GM18505 (cell line): Measurements from ENCODE around the gene NUB1.

ENCODE experiments used
- ATAC-seq: cut with Tn5 transposase; IDR thresholded peaks from one replicate; pipeline ENCODE4 v1.9.1; 2021; ENCODE audit not compliant: unreplicated experiment
- POLR2A ChIP-seq: IDR thresholded peaks from 4 replicates; pipeline ENCODE4 v1.6.1; 2011; ENCODE audit warnings: borderline replicate concordance; ENCODE audit not compliant: insufficient read depth, insufficient read length; ENCODE audit errors: extremely low read depth

NUB1 gene

DNA sequence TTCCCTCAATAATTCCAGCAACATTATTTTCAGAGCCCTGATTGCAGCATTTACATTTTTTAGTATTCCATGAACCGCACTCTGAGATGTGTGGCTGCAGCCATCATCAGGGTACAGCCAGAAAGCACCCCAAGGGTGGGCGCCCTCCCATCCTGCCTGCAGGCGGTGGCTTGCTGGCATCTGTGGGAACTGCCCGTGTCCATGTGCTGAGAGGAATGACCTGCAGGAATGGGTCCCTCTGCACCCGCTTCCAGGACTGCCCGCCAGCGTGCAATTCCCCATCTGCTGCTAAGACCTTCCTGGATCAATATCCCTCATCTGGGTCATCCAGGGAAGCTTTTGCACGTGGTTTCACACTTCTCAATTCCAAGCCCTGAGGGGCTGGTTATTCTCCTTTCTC is 32.8 kb upstream of the NUB1 start:
- no peak for ATAC-seq
- no peak for TF ChIP-seq POLR2A

DNA sequence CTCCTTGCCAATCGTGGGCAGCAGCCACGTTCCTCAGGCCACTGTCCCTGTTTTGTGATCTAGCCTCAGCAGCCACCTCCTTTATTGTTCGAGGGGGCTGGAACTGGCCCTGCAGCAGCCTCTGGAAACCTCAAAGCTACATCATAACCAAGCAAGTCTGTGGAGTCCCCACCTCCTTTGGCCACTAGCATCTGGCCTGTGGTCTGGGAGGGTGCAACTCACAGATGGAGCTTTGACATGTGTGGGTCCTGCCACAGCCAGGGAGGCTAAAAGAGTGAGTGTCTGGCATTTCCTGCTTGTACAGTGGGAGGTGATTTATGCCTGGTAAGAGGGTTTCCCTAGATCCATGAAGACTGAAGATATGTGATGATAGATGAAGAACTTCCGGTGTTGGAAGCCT is 32.3 kb upstream of the NUB1 start:
- ATAC-seq = no peak
- no peak for TF ChIP-seq POLR2A

DNA sequence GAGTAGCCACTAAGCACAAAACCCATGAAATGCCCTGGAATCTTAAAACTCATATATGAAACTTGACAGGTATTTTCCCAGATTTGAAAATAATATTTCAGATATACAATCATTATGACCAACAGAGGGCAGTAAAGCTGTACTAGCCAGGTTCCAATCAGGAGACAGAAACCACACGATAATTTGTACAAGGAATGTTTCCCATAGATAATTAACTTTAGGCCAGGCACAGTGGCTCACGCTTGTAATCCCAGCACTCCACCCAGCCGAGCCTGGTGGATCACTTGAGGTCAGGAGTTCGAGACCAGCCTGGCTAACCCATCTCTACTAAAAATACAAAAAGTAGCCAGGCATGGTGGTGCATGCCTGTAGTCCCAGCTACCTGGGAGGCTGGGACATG is 31.0 kb upstream of the NUB1 start:
- no peak for TF ChIP-seq POLR2A
- no peak for ATAC-seq

DNA sequence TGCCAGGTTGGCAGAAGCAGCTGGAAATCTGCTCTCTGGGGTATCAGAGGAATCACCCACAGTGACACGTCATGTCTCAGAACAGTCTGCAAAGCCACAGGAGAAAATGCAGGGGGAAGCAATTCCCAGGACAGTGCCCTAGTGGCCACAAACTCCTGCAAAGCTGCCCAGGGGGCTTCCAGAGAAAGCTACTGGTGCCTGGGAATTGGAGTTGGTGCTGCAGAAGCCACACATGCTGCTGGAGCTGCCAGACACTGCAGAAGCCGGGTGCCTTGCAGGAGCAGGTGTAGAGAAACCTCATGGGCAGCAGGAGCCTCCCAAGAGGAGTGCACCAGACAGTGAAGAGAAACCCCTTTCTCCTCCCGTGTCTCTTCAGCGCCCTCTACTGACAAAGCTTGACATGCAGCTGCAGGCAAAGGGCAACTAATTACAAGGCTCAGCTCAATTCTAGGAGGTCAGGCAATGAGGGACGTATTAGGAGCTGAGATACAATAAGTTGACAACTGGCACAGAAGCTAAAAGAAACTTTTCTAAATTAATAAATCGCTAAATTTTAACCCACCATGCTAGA is 30.2 kb upstream of the NUB1 start:
- no peak for ATAC-seq
- TF ChIP-seq POLR2A = no peak

DNA sequence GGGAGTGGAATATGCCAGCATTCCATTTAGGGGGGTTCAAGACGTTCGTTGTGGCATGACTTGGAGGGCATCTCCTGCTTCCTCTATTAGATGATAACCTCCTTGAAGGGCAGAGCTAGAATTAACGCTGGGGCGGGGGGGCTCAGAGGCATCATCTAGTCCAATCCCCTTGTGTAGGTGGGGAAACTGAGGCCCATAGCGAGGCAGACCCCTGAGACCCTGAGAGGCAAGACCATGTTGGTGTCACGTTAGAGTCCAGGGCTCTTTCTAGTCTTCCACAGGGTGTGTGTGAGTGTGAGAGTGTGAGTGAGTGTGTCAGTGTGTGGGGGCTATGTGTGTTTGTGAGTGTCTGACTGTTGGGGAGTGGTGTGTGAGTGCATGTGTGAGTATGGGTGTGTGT is 29.3 kb upstream of the NUB1 start:
- no peak for ATAC-seq
- TF ChIP-seq POLR2A = no peak

DNA sequence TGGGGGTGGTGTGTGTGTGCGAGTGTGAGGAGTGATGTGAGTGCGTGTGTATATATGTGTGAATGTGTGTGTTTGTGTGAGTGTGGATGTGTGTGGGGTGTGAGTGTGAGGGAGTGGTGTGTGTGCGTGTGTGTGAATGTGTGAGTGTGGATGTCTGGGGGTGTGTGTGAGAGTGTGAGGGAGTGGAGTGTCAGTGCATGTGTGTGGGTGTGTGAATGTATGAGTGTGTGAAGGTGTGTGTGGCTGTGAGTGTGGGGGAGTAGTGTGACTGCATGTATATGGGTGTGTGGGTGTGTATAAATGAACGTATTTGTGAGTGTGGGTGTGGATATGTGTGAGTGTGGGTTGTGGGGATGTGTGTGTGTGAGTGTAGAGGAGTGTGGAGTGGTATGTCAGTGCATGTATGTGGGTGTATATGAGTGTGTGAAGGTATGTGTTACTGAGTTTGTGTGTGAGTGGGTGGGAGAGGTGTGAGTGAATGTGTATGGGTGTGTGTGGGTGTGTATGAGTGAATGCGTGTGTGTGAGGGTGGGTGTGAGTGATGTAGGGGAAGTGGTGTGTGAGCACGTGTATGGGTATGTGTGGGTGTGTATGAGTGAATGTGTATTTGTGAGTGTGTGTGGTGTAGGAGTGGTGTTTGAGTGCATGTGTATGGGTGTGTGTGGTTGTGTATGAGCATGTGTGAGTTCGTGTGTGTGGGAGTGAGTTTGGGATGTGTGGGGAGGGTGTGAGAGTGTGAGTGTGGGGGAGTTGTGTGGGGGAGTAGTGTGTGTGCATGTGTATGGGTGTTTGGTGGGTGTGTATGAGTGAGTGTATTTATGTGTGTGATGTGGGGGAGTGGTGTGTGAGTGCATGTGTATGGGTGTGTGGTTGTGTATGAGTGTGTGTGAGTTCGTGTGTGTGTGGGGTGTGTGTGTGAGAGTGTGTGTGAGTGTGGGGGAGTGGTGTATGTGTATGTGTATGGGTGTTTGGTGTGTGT is 28.5 kb upstream of the NUB1 start:
- no peak for TF ChIP-seq POLR2A
- no peak for ATAC-seq

DNA sequence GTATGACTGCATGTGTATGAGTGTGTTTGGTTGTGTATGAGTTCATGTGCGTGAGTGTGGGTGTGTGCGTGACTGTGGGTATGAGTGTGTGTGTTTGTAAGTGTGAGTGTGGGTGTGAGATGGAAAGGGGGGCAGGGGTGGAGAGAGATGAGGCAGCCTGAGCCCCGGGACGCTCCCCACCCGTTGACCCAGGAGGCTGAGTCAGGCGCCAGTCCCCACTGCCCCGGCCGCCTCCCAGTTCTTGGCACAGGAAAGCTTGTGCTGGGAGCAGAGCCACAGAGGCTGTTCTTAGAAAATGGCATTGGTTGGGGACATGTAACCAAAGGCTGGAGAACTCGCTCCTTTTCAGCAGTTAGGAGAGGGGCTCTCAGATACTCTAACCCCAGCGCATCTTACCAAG is 27.8 kb upstream of the NUB1 start:
- no peak for TF ChIP-seq POLR2A
- no peak for ATAC-seq

DNA sequence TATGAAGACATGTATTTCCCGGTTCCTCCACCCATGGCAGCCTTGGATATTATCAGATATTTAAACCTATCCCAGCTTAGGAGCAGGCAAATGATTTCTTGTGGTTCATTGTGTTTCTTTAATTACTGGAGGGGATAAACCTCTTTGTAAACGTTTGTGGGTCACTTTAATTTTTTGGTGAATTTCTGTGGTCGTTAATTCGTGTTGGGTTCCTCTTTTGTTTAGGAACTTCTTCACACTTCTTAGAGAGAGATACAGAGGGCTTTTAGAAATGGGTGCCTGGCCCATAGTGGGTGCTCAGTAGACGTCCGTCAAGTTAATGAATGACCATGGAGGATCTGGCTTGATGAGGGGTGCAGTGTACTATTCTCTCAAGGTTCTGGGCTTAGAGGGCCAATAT is 27.2 kb upstream of the NUB1 start:
- no peak for TF ChIP-seq POLR2A
- no peak for ATAC-seq

DNA sequence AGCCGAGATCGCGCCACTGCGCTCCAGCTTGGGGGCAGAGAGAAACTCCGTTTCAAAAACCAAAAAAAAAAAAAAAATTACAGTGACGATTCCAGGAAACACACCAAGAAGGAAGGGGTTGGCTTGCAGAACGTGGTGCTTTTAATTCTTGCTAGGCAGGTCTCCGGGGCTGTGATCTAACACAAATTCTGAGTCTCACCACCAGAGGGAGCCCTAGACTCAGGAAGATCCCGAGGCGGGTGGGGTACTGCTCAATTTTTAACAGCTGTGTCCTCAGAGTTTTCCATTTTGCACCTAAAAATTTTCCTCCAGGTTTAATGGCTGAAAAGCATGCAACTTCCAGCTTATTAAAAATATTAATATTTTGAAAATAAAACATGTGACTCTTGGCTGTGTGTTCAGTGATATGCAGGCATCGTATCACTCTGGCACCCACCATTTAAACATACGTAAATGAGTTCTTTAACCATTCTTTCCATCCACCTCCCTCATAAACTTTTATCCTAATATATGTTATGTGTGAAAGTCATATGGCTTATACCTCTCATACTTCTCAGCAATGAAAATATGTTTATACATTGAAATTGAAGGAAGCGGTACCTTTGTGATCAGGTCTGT is 26.5 kb upstream of the NUB1 start:
- ATAC-seq = no peak

DNA sequence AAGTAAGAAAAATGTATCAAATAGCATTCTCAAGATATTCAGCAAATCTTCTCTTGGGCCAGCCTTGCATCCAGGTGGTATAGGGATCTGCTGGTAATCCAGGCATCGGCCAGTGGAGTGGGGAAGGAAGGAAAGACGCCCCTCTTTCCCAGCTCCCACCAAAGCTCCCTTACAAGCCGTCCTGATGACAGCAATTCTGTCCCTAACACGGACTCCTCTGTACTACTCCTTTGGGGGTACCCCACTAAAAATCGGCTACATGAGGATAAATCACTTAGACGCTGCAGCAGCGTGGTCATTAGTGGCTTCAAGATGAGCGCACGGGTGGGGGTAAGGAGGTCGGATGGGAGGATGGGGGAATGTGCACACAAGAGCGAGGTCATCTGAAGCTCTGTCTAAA is 24.7 kb upstream of the NUB1 start:
- no peak for TF ChIP-seq POLR2A
- no peak for ATAC-seq

More for the DNA sequence above, 26.5 kb upstream of the NUB1 start:
- TF ChIP-seq POLR2A = no peak

DNA sequence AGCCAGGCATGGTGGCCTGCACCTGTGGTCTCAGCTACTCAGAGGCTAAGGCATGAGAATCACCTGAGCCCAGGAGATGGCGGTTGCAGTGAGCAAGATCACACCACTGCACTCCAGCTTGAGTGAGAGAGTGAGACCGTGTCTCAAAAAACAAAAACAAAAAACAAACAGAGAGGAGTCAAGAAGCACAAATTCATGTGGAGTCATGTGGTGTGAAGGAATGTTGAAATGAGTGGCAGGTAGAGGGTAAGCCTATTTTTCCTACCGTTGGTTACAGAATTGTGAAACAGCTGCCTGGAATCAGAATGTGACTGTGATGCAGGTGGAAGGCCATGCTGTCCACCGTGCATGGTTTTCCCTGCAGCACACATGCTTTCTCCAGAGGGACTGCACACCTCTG is 23.7 kb upstream of the NUB1 start:
- ATAC-seq = no peak
- TF ChIP-seq POLR2A = no peak

DNA sequence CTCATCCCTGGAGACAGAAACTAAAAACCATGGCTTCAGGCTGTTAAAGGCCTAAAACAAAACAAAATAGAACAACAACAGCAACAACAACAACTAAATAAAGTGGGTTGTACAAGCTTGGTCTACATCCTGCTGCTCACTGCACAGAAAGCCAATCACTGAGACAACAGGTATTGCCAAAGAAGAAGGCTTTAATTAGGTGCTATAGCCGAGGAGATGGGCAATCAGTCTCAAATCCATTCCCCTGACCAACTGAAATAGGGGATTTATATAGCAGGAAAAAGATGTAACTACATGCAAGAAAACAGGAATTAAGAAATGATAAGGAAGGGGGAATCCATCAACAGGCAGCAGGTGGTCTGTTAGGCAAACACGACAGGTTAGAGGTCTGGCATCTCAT is 22.4 kb upstream of the NUB1 start:
- ATAC-seq = no peak
- no peak for TF ChIP-seq POLR2A

DNA sequence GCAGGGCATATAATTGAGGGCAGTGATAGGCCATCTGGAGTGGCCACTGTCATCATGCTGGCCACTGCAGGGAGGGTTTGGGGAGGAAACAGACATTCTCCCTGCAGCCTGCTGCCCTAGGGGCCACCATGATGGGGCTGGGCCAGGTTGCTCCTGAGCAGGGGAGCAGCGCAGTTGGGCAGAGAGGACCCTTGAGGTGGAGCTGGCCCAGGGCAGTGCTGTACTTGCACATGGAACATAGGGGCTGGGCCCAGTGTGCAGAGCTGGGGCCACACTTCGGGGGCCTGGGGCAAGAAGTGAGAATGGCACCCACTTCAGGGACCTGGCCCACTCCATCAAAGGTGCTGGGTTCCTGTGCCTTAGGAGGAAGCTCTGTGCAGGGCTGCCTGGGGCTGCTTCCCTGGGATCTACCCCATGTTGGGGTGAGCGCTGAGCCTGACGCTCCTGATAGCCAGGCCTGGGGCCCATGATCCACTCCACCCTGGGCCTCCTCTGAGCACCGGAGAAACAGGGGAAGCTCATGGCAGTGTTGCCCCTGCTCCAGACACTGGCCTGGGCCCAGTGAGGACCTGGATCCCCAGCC is 21.3 kb upstream of the NUB1 start:
- no peak for TF ChIP-seq POLR2A
- no peak for ATAC-seq
